Hindlimb muscle (tissue), 1 donor: ENCODE measurements around the gene ZSWIM3. TPM values are rescaled to one million over a fixed set of nuclear protein-coding genes. Genes with fewer than 3 reads are reported as not detected.
"Not testable (repeated sequence)": the region's sequence is repeated elsewhere in the genome, so short reads cannot be mapped to it uniquely, and the experiment has no call there.

Experiments used
- DNase-seq: peaks from one replicate; pipeline ENCODE4 v3.0.0-alpha.2; 2013
- polyA plus RNA-seq: library from polyadenylated mRNA; unstranded; fragments of 120-200 nt; gene quantifications from one replicate; pipeline ENCODE4 v1.2.1, GENCODE V29; 2013; ENCODE audit not compliant: insufficient read length

Gene ZSWIM3
- polyA plus RNA-seq, 1 donor: 4.2 TPM

DNA sequence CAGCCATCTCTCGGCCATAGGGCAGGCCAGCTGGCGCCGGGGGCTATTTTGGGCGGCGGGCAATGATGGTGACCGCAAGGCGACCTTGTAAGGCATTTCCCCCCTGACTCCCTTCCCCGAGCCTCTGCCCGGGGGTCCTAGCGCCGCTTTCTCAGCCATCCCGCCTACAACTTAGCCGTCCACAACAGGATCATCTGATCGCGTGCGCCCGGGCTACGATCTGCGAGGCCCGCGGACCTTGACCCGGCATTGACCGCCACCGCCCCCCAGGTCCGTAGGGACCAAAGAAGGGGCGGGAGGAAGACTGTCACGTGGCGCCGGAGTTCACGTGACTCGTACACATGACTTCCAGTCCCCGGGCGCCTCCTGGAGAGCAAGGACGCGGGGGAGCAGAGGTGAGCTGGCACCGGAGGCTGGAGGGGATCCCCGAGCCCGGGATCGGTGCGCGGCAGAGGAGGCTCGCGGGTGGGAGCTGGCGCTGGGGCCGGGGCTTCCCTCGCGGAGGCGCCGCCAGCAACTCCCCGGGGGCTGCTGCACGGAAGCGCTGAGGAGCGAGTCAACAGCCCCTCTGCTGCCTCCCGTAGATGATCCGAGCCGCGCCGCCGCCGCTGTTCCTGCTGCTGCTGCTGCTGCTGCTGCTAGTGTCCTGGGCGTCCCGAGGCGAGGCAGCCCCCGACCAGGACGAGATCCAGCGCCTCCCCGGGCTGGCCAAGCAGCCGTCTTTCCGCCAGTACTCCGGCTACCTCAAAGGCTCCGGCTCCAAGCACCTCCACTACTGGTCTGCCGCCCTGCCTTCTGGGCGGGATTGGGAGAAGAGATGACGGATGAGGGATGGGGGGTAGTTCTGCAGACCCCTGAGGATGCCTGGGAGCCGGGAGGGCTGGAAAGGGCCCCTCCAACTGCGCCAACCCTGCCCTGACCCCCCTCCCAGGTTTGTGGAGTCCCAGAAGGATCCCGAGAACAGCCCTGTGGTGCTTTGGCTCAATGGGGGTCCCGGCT lies 33.9 kb downstream of the ZSWIM3 start, which contains the start of the genes CTSA and NEURL2:
TSS of gene CTSA (plus strand) at position 351 of the 999 bp plus-strand sequence. CDS start at position 585, 234 bp downstream.
TSS of gene NEURL2 (minus strand) at position 224 of the 999 bp plus-strand sequence. CDS start at position 7, 217 bp downstream.
- DNase-seq: peak; percentile 94

DNA sequence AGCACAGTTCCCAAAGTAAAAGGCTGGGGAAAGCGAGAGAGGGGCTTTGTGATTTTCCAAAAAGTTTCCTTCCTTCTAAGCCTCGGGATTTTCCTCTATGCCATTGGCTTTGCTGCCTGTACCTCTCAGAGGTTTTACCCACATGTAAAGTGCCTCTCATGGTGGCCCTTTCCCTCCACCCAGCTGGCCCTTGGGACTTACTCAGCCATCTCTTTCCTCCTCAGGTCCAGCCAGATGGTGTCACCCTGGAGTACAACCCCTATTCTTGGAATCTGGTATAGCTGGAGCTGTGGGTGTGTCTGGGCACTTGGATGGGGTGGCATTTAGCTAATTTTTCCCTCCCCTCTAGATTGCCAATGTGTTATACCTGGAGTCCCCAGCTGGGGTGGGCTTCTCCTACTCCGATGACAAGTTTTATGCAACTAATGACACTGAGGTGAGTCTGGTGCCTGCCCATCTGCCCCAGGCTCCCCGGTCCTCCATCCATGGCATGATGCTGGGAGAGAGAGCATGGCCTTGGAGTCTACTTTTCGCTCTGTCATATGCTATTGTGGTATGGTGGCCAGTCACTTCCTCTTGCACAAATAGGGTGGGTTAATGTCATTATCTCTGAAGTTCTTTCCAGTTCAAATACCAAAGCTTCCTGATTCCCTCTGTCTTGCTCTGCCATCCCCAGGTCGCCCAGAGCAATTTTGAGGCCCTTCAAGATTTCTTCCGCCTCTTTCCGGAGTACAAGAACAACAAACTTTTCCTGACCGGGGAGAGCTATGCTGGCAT lies 34.8 kb downstream of the ZSWIM3 start:
- DNase-seq: no peak

DNA sequence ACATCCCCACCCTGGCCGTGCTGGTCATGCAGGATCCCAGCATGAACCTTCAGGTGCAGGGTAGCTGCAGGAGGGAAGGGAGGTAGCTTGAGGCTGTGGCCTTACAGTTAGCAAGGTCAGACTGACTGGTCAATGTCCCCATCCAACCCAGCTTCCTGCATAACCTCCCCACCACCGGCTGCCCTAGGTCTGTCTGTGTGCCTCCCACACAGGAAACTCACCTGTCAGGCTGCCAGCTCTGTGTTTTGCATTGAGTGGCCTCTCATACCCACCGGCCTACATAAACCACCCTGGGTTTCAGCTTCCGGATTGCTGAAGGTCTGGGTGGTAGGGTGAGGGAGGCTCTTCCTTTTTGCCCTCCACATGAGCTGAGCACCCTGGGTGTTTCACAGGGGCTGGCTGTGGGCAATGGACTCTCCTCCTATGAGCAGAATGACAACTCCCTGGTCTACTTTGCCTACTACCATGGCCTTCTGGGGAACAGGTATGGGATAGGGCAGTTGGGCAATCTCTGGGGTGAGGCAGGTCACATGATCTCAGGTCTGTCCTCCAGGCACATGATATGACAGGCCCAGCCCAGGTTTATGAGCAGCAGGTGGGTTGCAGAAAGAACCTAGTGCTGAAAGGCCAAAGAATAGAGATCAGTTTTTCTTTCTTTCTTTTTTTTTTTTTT lies 35.5 kb downstream of the ZSWIM3 start:
- DNase-seq: no peak

DNA sequence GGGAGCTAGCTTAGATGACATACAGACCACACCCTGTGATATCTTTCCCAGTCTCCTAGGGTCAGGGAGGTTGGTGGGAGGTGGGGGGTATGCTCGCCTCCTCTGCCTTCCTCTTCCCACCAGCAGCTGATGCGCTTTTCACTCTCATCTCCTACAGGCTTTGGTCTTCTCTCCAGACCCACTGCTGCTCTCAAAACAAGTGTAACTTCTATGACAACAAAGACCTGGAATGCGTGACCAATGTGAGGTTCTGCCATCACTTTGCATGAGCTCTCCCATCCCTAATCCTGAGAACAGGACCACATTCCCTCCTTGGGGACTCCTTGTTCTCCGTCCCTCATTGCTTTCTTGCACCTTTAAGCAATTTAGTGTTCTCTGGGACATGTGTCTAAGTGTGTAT lies 36.4 kb downstream of the ZSWIM3 start:
- DNase-seq: no peak

DNA sequence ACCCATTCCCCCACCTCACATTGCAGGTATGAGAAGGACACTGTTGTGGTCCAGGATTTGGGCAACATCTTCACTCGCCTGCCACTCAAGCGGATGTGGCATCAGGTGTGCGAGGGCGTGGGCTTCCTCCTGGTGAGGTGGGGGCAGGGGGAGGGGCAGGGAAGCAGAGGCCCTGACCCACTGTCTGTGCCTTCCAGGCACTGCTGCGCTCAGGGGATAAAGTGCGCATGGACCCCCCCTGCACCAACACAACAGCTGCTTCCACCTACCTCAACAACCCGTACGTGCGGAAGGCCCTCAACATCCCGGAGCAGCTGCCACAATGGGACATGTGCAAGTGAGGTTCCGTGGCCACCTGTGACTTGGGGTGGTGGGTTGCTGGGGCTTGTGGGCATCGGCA lies 37.4 kb downstream of the ZSWIM3 start:
- no peak for DNase-seq

DNA sequence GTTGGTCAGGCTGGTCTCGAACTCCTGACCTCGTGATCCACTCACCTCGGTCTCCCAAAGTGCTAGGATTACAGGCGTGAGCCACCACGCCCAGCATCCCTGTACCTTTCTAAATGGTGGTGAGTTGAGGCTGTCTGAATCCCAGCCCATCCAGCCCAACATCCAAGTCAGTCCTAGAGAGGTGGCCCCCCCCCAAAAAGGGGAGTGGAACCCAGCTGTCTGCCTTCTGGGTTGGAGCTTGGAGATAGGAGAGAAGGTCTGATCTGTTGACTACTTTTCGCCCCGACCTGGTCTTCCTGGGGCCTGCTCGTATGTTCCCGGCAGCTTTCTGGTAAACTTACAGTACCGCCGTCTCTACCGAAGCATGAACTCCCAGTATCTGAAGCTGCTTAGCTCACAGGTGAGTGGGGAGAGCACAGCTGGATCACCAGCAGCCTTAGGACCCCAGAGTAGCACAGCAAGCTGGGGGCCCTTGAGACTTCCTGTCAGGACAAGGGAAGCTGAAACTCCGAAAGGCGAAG lies 39.3 kb downstream of the ZSWIM3 start:
- no peak for DNase-seq

DNA sequence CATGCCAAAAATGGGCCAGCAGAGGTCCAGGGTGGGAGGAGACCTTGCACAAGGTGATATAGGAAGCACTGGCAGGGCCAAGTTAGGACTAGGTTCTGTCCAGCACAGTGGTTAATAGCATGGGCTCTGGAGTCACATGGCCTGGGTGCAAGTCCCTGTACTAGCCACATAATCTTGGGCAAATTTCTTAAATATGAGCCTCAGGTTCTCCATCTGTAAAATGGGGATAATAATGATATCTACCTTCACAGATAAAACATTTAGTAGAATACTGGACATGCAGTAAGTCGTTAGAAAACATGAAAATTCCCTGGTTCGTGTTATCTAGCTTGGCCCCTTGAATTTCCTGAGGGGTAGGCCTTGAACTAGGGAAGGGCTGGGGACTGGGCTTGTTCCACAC lies 39.9 kb downstream of the ZSWIM3 start:
- DNase-seq: no peak

DNA sequence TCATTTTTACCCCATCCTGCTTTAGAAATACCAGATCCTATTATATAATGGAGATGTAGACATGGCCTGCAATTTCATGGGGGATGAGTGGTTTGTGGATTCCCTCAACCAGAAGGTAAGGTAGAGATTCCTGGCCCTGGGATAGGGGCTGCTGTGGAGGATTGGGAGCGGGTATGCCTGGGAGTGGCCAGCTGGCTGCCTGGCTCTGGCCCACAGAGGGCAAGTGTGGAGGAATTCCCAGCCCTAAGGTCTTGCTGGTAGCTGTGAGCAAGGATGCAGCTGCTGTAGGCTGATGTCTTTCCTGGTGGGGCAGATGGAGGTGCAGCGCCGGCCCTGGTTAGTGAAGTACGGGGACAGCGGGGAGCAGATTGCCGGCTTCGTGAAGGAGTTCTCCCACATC lies 40.3 kb downstream of the ZSWIM3 start:
- DNase-seq: no peak

DNA sequence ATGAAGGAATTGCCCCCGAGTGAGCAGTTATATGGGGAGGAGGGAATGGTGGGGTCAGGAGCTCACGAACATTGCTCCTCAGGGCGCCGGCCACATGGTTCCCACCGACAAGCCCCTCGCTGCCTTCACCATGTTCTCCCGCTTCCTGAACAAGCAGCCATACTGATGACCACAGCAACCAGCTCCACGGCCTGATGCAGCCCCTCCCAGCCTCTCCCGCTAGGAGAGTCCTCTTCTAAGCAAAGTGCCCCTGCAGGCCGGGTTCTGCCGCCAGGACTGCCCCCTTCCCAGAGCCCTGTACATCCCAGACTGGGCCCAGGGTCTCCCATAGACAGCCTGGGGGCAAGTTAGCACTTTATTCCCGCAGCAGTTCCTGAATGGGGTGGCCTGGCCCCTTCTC lies 40.9 kb downstream of the ZSWIM3 start:
- DNase-seq: no peak

DNA sequence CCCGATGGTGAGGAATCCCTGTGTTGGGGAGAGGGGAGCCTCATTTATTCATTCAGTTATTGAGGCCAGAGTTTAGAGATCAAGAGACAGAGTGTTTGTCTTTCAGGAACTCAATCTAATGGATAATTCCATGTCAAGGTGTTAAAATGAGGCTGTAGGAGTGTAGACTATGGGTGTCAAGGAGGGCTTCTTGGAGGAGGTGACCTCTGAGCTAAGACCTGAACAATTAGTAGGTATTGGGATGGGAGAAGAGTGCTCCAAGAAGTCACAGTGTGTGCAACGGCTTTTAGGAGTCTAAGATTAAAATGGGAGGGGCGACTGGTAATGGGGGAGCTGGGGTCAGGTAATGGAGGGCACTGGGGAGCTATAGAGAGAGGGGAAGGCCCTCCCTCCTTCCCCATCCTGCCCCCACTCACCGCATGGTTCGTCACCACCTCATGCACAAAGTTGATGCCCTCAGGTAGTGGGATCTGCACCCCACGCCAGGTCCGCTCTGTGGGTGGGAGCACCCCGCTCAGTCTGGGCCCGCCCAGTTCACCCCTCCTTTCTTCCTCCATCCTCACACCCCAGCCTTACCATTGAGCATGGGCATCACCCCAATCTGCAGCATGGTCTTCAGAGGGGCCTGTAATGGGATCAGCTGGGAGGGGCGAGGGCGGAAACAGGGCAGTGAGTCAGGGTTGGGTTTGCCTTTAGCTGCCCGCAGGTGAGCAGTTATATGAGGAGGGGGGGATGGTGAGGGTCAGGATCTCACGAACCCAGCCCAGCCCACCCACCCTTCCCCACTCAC lies 41.8 kb downstream of the ZSWIM3 start:
- DNase-seq: no peak

DNA sequence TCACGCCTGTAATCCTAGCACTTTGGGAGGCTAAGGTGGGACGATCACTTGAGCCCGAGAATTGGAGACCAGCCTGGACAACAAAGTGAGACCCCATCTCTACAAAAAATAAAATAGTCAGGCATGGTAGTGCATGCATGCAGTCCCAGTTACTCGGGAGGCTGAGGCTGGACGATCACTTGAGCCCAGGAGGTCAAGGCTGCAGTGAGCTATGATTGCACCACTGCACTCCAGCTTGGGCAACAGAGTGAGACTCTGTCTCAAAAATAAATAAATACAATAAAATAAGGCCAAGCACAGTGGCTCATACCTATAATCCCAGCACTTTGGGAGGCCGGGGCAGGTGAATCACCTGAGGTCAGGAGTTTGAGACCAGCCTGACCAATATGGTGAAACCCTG lies 43.9 kb downstream of the ZSWIM3 start:
- not testable (repeated sequence) for DNase-seq

DNA sequence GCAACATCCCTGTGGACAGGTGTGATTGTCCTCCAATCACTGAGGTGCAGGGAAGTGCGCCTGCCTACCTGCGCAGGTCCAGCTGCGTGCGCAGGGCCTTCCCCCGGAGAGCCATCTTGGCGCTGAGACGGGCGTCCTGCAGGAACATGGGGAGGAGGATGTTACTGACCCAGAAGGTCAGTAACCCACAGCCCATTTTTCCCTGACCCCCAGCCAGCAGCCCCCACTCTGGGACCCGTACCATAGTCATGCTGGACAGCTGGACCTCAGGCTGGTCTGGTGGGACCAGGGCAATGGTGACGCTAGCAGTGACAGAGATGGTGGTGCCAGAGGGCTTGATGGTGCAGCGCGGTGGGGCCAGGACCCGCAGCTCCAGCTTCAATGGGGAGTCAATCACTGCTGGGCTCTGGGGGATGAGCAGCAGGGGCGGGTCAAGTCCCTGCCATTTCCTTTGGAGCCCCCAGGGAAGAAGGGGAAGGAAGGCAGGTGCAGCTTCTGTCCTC lies 44.8 kb downstream of the ZSWIM3 start:
- DNase-seq: no peak

DNA sequence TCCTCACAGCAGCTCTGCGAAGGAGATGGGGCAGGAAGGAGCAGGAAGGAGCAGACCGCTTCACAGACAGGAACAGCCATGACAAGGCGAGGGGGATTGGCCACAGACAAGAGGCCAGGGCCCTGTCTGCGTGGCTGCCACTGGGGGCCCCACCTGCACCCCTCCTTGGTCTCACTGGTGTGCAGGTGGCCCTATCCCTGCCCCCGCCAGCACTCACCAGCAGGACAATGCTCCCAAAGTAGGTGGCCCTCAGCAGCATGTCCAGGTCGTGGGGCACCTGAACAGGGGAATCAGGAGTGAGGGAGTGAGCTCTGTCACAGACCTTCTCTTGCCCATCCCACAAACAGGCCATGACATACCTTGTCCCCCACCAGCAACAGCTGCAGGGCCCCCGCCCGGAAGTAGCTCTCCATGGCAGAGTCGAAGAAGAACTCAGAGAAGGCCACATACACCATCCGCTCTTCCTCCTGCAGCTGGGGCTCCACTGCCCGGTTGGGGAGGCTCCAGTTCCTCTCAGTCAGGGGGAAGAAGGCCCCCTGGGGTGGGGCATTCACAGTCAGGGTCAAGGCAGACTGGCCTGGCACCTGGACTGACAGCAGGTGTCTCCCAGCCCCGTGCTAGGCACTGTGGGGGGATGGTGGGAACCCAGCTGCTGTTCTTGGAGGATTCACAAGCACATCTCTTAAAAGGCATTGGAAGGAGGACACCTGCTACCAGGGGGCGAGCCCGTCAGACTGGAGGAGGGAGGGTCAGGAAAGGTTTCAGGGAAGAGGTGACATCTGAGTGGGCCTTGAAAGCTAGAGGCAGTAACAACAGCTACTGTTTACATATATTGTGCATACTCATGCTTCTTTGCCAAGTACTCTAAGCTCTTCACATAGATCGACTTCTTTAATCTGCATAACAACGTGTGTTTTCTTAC lies 47.4 kb downstream of the ZSWIM3 start:
- DNase-seq: no peak

DNA sequence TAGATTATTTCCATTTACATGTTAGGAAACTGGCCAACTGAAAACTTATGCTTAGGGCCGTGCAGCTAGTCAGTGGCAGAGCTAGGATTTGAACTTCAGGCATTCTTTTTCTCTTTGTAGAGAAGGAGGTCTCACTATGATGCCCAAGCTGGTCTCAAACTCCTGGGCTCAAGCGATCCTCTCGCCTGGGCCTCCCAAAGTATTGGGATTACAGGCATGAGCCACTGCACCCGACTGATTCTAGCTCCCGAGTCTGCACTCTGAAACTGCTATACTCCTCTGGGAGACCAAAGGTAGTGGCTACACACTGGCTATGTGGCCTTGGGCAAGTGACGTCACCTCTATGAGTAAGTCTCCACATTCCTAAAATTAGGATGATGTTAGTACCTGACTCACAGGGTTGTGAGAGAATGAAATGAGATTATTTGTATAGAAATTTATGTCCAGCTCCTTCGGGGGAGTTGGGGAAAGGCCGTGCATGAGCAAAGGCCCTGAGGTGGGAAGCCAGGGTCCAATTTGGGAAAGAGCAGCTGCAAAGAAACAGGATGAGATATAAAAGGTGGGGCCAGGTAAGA lies 48.2 kb downstream of the ZSWIM3 start:
- DNase-seq: no peak

DNA sequence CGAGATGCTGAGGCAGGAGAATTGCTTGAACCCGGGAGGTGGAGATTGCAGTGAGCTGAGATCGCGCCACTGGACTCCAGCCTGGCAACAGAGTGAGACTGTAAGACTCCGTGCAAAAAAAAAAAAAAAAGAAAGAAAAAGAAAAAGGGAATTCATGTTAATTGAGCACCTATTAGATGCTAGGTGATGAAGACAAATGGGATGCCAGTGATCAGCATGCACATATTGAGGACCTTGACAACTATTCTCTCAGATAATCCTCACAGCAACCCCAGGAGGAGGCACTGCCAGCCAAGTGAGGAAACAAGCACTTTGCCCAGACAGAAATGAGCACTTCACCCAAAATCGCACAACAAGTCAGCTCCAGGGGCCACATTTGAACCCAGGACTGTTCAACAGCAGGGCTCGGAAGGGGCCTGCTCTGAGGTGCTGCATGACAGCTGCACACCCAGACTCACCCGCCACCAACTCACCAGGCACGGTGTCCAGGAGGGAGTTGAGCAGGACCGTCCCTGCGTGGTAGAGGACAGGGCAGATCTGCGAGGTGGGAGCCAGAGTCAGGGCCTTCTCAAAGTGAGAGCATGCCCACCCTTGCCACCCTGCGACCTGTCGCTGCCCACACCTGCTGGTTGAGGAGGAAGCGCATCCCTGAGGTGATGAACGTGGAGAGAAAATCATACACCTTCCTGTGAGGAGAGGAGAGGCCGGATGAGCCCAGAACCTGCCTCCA lies 50.0 kb downstream of the ZSWIM3 start:
- DNase-seq: no peak

DNA sequence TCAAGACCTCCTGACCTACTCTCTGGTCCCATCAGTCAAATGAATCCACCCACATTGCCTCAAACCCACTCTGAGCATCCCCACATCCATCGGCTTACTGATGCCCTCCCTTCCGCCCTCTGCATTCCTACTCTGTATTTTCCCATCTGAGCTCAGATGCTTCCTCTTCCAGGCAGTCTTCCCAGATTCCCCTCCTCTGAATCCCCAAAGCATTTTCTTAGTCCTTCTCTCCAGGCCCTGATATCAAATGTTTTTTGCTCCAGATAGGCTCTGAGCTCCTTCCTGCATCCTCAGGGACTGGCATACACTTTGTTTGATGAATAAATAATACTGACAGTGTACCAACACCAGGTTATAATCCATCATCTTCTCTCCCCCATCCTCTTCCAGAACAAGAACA lies 50.7 kb downstream of the ZSWIM3 start:
- DNase-seq: no peak

DNA sequence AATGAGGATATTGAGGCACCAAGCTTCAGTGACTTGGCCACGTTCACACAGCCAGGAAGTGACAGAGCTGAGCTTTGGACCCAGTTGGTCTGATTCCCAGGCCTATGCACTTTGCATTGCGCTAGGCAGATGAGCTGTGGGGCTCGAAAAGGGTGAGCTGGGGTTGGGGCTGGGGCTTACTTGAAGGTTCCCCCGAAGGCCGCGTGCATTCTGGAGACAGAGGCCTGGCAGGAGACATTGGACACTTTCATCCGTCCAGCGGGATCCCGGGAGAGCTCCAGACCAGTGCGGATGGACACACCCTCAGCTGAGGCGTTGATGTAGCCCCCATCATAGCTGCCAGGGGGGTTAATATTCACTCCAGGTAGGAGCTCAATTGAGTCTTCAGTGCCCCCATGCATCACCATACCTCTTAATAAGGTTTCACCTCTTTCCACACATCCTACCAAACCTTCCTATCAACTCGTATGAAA lies 52.0 kb downstream of the ZSWIM3 start:
- no peak for DNase-seq

DNA sequence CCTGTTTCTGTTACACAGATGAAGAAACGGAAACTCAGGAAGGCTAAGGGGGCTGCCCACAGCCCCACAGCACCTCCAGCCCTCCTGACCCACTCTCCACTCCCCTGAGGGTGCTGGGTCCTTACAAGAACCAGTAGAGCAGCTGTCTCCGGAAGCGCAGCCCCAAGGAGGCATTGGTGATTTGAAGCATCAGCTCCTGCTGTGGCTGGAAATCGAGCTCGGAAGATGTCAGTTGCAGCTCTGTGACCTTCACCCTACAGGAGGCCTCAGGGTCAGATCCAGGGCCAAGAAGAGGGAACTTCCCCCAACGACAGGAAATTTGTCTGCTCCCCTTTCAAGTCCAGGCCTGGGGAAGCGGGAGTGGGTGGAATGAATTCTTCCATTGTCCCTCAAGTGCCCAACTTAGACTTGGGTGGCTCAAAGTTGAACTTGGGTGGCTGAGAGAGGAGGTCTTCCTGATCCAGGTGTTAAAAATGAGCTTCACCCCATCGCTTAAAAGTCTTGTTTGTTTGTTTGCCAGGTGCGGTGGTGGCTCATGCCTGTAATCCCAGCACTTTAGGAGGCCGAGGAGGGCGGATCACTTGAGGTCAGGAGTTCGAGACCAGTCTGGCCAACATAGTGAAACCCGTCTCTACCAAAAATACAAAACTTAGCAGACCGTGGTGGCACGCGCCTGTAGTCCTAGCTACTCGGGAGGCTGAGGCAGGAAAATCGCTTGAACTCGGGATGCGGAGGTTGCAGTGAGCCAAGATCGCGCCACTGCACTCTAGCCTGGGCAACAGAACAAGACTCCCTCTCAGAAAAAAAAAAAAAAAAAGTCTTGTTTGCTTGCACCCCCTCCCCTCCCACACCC lies 52.6 kb downstream of the ZSWIM3 start:
- no peak for DNase-seq
